Heart left ventricle (tissue), 16 donors: ENCODE results near the gene ATG9B. TPM values are rescaled to one million over a fixed set of nuclear protein-coding genes. Genes with fewer than 3 reads are reported as not detected.

Source experiments
- ATAC-seq, 4 donors: fragments of 200-7000 bp; cut with Tn5 transposase; one replicate each; pipeline ENCODE4 v1.9.1; 2020 to 2022; ENCODE audit warnings: moderate library complexity in 4 of 4, mild to moderate bottlenecking in 3 of 4, moderate number of reproducible peaks in 1 of 4
- DNase-seq, 5 donors: peaks; one replicate each; pipeline ENCODE4 v3.0.0-alpha.2; 2020
- H3K27ac ChIP-seq, 12 donors: fragments of 200-600 bp; sonication (generic) in 4 of 12; one replicate each; pipeline versions ENCODE4 v1.5.0 to v1.8.0; 2016 to 2022; ENCODE audit warnings: mild to moderate bottlenecking in 2 of 12
- H3K27me3 ChIP-seq, 9 donors: fragments of 200-600 bp; sonication (generic) in 2 of 9; one replicate each; pipeline versions ENCODE4 v1.5.1 to v1.8.0; 2016 to 2022; ENCODE audit warnings: mild to moderate bottlenecking in 3 of 9
- H3K36me3 ChIP-seq, 9 donors: fragments of 200-600 bp; sonication (generic) in 2 of 9; one replicate each; pipeline versions ENCODE4 v1.5.0 to v1.8.0; 2018 to 2022; ENCODE audit warnings: mild to moderate bottlenecking in 2 of 9
- H3K4me1 ChIP-seq, 12 donors: fragments of 200-600 bp; sonication (generic) in 4 of 12; one replicate each; pipeline versions ENCODE4 v1.5.0 to v1.8.0; 2016 to 2022; ENCODE audit warnings: mild to moderate bottlenecking in 3 of 12
- H3K4me3 ChIP-seq, 12 donors: fragments of 200-600 bp; sonication (generic) in 4 of 12; one replicate each; pipeline versions ENCODE4 v1.5.0 to v1.8.0; 2017 to 2022; ENCODE audit warnings: mild to moderate bottlenecking in 9 of 12, moderate library complexity in 4 of 12
- H3K9me3 ChIP-seq, 12 donors: fragments of 200-600 bp; sonication (generic) in 4 of 12; one replicate each; pipeline versions ENCODE4 v1.5.0 to v1.8.0; 2016 to 2022; ENCODE audit warnings: mild to moderate bottlenecking in 1 of 12
- CTCF ChIP-seq, 12 donors: fragments of 200-600 bp; sonication (generic) in 4 of 12; IDR thresholded peaks; one replicate each; pipeline versions ENCODE4 v1.5.0 to v1.8.0; 2018 to 2022; ENCODE audit warnings: antibody characterized with exemption in 12 of 12, mild to moderate bottlenecking in 5 of 12
- POLR2A ChIP-seq, 2 donors: fragments of 450-650 bp; IDR thresholded peaks; one replicate each; pipeline ENCODE4 v1.6.1; 2017; ENCODE audit warnings: antibody characterized with exemption in 2 of 2, mild to moderate bottlenecking in 2 of 2, moderate library complexity in 2 of 2
- WGBS, 4 donors: extraction: QIAGEN DNeasy Blood & Tissue Kit in 2 of 4; methylation state at CpG; one replicate each; pipeline versions ENCODE4 v1.1.5 to v1.1.7; 2013 to 2018; 5-methylcytosine and 5-hydroxymethylcytosine counted together
- intact Hi-C, 10 donors: fragments of 100-400 bp; cut with DNase I; formaldehyde crosslinking; loops; one replicate each; pipeline versions ENCODE4 v1.11.1 to v1.14.2; 2022
- polyA plus RNA-seq, 2 donors: library from polyadenylated mRNA; stranded (reverse); fragments of 200-250 nt; gene quantifications; one replicate each; pipeline ENCODE4 v1.2.3, GENCODE V29; 2013
- total RNA-seq, 9 donors: library from RNA; depleted of rRNA in 2 of 9; stranded (reverse); fragments of >200 nt in 2 of 9; fragmentation: NEBNext Ultra II Directional in 3 of 9; extraction: Animal tissue kit (Norgen Biotek cat#: 25700) in 3 of 9; gene quantifications; one replicate each; pipeline versions ENCODE4 v1.1.0 to v1.2.4, GENCODE V29; 2016 to 2023
- donor health status: ischemic (EF 13 %, LVEDD 7.1; RV severe dilation, severe dysfunction).
- donor health status: healthy with polysubstance abuse.
- donor health status: DM: no; HTN: yes; CAD: no.
- donor health status: DM: no; HTN: no; CAD: no.
- donor health status: ischemic (EF 25% LVEDD 6.9; RV normal size, moderate dysfunction).
- donor health status: ischemic (EF 25% LVEDD 5.7; RV mildly dilated, moderate dysfunction).
- donor health status: healthy.
- donor health status: DM: yes; HTN: yes; CAD: no.
- donor health status: ischemic (EF 35%, LVEDD 5.7; RV mildly dilated, moderate dysfunction).
- donor health status: nonischemic (EF 11% LVEDD 7.7; RV severe dilation, severe dysfunction).
- donor health status: DM: yes; HTN: yes; CAD: no.
- donor health status: PGD.
- donor health status: ischemic (EF 29% LVEDD 5.4; RV normal size, mild dysfunction).
- donor health status: nonischemic (EF 23%, LVEDD 6.1; RV moderate dilation, normal function).

ATG9B gene
- total and polyA plus RNA-seq, 11 donors, result 0.07 to 1.0 (median 0.32) TPM; not detected in 7

DNA sequence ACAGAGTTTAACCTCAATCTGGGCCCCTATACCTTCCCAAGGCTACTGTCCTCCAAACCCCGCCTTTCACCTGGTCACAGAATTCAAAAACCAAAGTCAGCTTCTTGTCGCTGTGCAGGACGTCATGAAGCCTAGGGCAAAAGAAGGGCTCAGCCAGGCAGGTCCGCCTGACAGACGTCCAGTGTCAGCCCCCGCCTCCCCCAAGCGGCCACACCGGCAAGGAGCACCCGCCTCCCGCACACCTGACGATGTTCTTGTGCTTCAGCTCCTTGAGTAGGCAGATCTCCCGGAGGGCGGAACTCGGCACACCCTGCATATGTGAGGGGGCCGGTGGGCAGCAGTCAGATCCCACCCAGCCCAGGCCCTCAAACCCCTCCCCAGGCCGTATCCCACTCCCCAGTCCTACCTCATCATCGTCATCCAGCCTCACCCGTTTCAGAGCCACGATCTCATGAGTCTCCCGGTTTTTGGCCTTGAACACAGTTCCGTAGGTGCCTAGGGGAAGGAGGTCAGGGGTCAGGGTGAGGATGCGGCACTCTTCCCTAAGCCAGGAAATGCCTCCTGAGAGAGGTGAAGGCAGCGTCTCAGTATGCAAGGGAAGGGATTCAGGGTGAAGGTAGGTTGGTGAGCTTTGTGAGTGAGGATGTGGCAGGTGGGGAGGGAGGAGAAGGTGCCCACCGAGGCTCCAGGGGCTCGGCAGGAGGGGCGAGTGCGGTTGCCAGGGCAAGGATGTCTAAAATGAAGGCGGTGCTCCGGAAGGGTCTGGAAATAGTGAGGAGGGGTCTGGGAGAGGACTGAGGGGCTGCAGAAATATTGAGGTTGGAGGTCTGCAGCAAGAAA is 32.6 kb upstream of the ATG9B start:
- ATAC-seq (no peak), DNase-seq (no peak)
- Histone ChIP-seq H3K4me3 (peak overlapping the region; percentile 43 to 100 (median 88)), H3K4me1 (peaks cover 7 to 52% (median 36%) of the 10 kb centered on the region in 12 donors), H3K27ac (peak overlapping the region in 6 of 12 donors; percentile 9 to 99 (median 98)), H3K9me3 (no peaks in the 10 kb centered on the region), H3K36me3 (peaks cover 0 to 3% (median 0%) of the 10 kb centered on the region in 9 donors), H3K27me3 (no peaks in the 10 kb centered on the region)
- no peak for TF ChIP-seq CTCF (IDR thresholded peaks at IDR 0.05)
- TF ChIP-seq POLR2A (IDR thresholded peaks at IDR 0.05), result peak in 1 of 2 donors; percentile 13
- 40 to 44% (median 40%) methylated on average over 24 to 29 of the region's 29 CpGs for whole genome bisulfite sequencing, 4 donors
- intact Hi-C loops, result loop anchor here in 1 of 10 donors (2.0 to 10.0 kb wide), 3 partner anchors 22 to 1345 kb away; partner anchors contain the start of gene ABCF2

- peaks cover 4 to 49% (median 31%) of the 10 kb centered on the region in 12 donors for H3K4me1 ChIP-seq
- H3K9me3 ChIP-seq, result no peaks in the 10 kb centered on the region
- H3K4me3 ChIP-seq, result no peak overlapping the region
- DNase-seq, result no peak
- TF ChIP-seq POLR2A (IDR thresholded peaks at IDR 0.05), result no peak
- TF ChIP-seq CTCF (IDR thresholded peaks at IDR 0.05), result no peak
- intact Hi-C loops, result loop anchor here in 1 of 10 donors (2.0 to 10.0 kb wide), 3 partner anchors 21 to 1344 kb away; partner anchors contain the start of gene ABCF2
- 90 to 94% (median 93%) methylated on average over 6 of the region's 6 CpGs for WGBS, 4 donors
- H3K27me3 ChIP-seq, result no peaks in the 10 kb centered on the region
- no peaks in the 10 kb centered on the region for H3K36me3 ChIP-seq
- no peak for ATAC-seq
- H3K27ac ChIP-seq, result no peak overlapping the region
Measured at GRCh38 chr7:151056283-151056665, 32.0 kb upstream of the ATG9B start.

DNA sequence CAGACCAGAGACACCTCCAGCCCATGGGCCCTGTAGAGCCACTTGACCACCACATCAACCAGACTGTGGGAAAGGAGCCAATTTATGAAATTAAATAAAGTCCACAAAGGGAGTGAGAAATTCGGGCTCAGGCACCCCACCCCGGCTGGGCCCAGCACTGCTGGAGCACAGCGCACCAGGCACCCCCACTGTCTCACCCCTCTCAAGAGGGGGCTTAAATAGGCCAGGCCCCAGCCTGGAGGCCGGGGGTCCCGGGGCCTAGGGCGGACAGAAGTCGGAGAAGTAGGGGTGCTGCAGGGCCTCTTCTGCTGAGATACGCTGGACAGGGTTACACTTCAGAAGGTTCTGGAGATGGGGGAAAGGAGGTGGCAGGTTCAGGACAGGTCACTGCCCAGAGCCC is 29.5 kb upstream of the ATG9B start:
- Histone ChIP-seq H3K9me3 (no peaks in the 10 kb centered on the region), H3K4me1 (peaks cover 0 to 39% (median 18%) of the 10 kb centered on the region in 12 donors), H3K36me3 (no peaks in the 10 kb centered on the region), H3K27me3 (peaks cover 0 to 3% (median 0%) of the 10 kb centered on the region in 9 donors), H3K4me3 (no peak overlapping the region), H3K27ac (no peak overlapping the region)
- intact Hi-C loops, result loop anchor here in 1 of 10 donors (10.0 kb wide), 1 partner anchor 171 kb away; the partner anchor contains the start of gene ABCF2
- 90 to 98% (median 93%) methylated on average over 7 to 8 of the region's 8 CpGs for WGBS, 4 donors
- no peak for TF ChIP-seq CTCF (IDR thresholded peaks at IDR 0.05)
- DNase-seq (no peak), ATAC-seq (no peak)

DNA sequence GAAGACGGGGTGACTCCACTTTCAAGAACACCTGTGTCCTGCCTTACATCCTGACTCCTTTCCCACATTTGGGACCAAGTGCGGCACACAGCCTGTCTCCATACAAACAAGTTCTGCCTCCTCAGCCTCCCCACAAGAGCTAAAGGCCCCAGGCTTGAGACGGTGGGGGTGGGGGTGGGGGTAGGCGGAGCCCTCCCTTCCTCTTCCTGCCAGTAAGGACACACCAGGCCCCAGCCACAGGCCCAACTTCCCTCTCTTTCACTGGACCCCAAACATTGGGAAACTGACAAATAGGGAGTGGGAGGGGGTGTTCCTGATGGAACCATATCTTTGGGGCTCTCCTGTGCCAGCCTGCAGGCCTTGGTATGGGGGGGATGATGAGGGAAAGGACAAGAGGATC is 28.8 kb upstream of the ATG9B start:
- H3K27me3 ChIP-seq, result peaks cover 0 to 3% (median 0%) of the 10 kb centered on the region in 9 donors
- DNase-seq (no peak), ATAC-seq (no peak)
- no peaks in the 10 kb centered on the region for H3K36me3 ChIP-seq
- peaks cover 0 to 32% (median 14%) of the 10 kb centered on the region in 12 donors for H3K4me1 ChIP-seq
- no peak overlapping the region for H3K4me3 ChIP-seq
- no peaks in the 10 kb centered on the region for H3K9me3 ChIP-seq
- 58 to 76% (median 70%) methylated on average over 4 of the region's 4 CpGs for WGBS, 4 donors
- TF ChIP-seq POLR2A (IDR thresholded peaks at IDR 0.05) (no peak), CTCF (IDR thresholded peaks at IDR 0.05) (no peak)
- intact Hi-C loops, result loop anchor here in 1 of 10 donors (10.0 kb wide), 1 partner anchor 172 kb away; the partner anchor contains the start of gene ABCF2
- no peak overlapping the region for H3K27ac ChIP-seq
